ENCODE measurements around the gene CD164.

Gene CD164

GRCh38 chr6:109322825-109323224, 59.4 kb downstream of the CD164 start:
- DNase-seq (ENCODE audit: low spot score): no peak
- no peak for TF ChIP-seq CTCF (IDR thresholded peaks at IDR 0.05; ENCODE audit: extremely low read depth, missing control alignments)

- TF ChIP-seq CTCF (IDR thresholded peaks at IDR 0.05; ENCODE audit: extremely low read depth, missing control alignments): no peak
- no peak for DNase-seq (ENCODE audit: low spot score)
Measured at GRCh38 chr6:109321752-109322151, 60.5 kb downstream of the CD164 start.

GRCh38 chr6:109320072-109320471, 62.2 kb downstream of the CD164 start:
- TF ChIP-seq CTCF (IDR thresholded peaks at IDR 0.05; ENCODE audit: extremely low read depth, missing control alignments): no peak
- no peak for DNase-seq (ENCODE audit: low spot score)

- no peak for TF ChIP-seq CTCF (IDR thresholded peaks at IDR 0.05; ENCODE audit: extremely low read depth, missing control alignments)
- no peak for DNase-seq (ENCODE audit: low spot score)
Measured at GRCh38 chr6:109318328-109318876, 63.9 kb downstream of the CD164 start.

- no peak for DNase-seq (ENCODE audit: low spot score)
- no peak for TF ChIP-seq CTCF (IDR thresholded peaks at IDR 0.05; ENCODE audit: extremely low read depth, missing control alignments)
Measured at GRCh38 chr6:109316909-109317308, 65.4 kb downstream of the CD164 start.

All from GM20000 (cell line).